ENCODE measurements around the gene TMEM214. TPM values are rescaled to one million over a fixed set of nuclear protein-coding genes. Genes with fewer than 3 reads are reported as not detected.

Gene TMEM214
- total and polyA plus RNA-seq, 2 experiments from 2014 or later, result 74.9 to 75.7 TPM

DNA sequence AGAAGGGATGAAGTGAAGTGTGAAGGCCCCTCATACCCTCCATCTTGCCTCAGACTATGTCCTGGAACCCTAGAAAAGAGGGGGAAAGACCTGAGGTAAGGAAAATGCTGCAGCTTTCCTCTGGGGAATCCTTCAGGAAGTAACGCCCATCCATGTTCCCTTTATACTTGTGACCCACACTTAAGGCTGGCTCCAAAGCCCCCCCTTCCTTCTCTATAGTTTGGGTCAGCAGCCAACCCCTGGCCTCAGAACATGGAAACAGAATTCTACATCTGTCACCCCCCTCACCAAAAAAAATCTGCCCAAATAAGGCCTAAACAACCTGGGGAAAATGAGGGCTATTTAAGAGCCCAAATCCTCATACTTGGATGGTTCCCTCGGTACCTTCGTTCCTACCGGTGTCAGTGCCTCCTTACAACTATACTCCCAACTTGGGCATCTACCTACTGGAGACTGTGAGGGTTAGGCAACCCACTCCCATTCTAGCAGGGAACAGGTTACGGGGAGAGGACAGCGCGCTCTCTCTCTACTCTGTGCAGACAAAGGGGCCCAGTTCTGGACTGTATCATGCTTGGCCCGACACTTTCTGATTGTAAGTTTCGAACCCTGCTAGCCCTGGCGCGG lies 38.0 kb downstream of the TMEM214 start:
- Histone ChIP-seq H3K4me3 (peak overlapping the region; percentile 91), H3K9ac (peak overlapping the region; percentile 96), H3K36me3 (ENCODE audit: low read depth) (peaks cover 14% of the 10 kb centered on the region), H3K27ac (peak overlapping the region; percentile 69), H3K9me2 (ENCODE audit: insufficient read depth) (no peaks in the 10 kb centered on the region), H3F3A (ENCODE audit: insufficient read depth) (peaks cover 18% of the 10 kb centered on the region), H3K4me1 (ENCODE audit: insufficient read depth) (peaks cover 21% of the 10 kb centered on the region), H3K27me3 (replicated peaks; ENCODE audit: insufficient read depth) (no peaks in the 10 kb centered on the region), H3K79me2 (ENCODE audit: insufficient read depth) (peaks cover 56% of the 10 kb centered on the region), H2AFZ (peak overlapping the region; percentile 73), H3K4me2 (ENCODE audit: unreplicated experiment) (peak overlapping the region; percentile 83), H3K9me3 (ENCODE audit: low read depth) (no peaks in the 10 kb centered on the region), H4K20me1 (ENCODE audit: insufficient read depth) (no peaks in the 10 kb centered on the region)
- 0 to 2% methylated on average over 11 of the region's 11 CpGs for WGBS, 2 experiments (ENCODE audit: low coverage in 1 of 2, low lambda C conversion rate in 2 of 2, missing lambda C conversion rate in 2 of 2)
- TF ChIP-seq EZH2 (IDR thresholded peaks at IDR 0.05; ENCODE audit: insufficient read depth, poor library complexity, severe bottlenecking) (no peak), EZH2phosphoT487 (IDR thresholded peaks at IDR 0.05; ENCODE audit: insufficient read depth, low read depth) (no peak)
- no peak for DNase-seq
- in situ Hi-C loops (cut with MboI), result no loop called here

DNA sequence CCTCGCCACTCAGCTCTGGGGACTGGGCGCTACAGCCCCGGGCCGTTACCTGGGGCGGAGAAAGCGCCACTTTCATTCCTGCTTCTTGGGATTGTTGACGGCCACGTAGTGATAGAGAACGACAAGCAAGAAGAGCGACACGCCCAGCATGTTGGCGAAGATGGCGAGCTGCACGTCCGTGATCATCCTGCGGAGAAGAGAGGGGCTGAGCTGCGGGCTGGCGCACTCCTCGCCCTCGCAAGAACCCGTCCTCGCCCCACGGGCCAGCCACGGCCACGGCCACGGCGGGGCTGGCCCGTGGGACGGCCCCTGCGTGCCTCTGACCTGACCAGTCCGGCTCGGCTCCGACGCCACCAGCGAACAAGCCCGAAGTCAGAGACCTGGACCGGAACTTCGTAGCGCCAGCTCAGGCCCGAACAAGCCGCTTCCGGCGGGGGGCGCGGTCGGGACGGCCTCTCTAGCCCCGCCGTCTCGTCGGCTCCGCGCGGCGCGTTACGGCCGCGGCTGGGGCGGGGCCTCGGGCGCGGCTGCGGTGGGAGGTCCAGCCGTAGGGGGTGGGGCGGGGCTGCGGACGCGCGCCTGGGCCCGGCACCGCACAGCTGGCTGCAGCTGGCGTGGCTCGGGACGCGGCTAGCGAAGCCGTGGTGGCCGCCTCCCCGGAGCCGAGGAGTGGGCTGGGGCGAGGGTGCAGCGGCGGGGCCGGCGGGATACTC lies 38.7 kb downstream of the TMEM214 start, which contains the start of gene OST4:
Gene OST4 (minus strand): TSS at position 378 of the 713 bp plus-strand sequence.
- Histone ChIP-seq H3K4me3 (peak within 1 kb of the TSS; percentile 91), H3K9me3 (ENCODE audit: low read depth) (no peaks in the 10 kb centered on the region), H4K20me1 (ENCODE audit: insufficient read depth) (no peaks in the 10 kb centered on the region), H3K27me3 (replicated peaks; ENCODE audit: insufficient read depth) (no peaks in the 10 kb centered on the region), H3K4me1 (ENCODE audit: insufficient read depth) (peaks cover 21% of the 10 kb centered on the region), H3K9me2 (ENCODE audit: insufficient read depth) (no peaks in the 10 kb centered on the region), H3F3A (ENCODE audit: insufficient read depth) (peaks cover 12% of the 10 kb centered on the region; the same call in 1 of the 2 replicates), H3K9ac (peak within 1 kb of the TSS; percentile 96), H3K79me2 (ENCODE audit: insufficient read depth) (peaks cover 50% of the 10 kb centered on the region), H2AFZ (peak within 1 kb of the TSS; percentile 79), H3K36me3 (ENCODE audit: low read depth) (peaks cover 13% of the 10 kb centered on the region), H3K4me2 (ENCODE audit: unreplicated experiment) (peak within 1 kb of the TSS; percentile 83), H3K27ac (peak within 1 kb of the TSS; percentile 69)
- in situ Hi-C loops (cut with MboI), result no loop called here
- TF ChIP-seq EZH2phosphoT487 (IDR thresholded peaks at IDR 0.05; ENCODE audit: insufficient read depth, low read depth) (no peak), EZH2 (IDR thresholded peaks at IDR 0.05; ENCODE audit: insufficient read depth, poor library complexity, severe bottlenecking) (no peak)
- peak; percentile 98 for DNase-seq
- 1% methylated on average over 48 to 77 of the region's 86 CpGs for WGBS, 2 experiments (ENCODE audit: low coverage in 1 of 2, low lambda C conversion rate in 2 of 2, missing lambda C conversion rate in 2 of 2)

DNA sequence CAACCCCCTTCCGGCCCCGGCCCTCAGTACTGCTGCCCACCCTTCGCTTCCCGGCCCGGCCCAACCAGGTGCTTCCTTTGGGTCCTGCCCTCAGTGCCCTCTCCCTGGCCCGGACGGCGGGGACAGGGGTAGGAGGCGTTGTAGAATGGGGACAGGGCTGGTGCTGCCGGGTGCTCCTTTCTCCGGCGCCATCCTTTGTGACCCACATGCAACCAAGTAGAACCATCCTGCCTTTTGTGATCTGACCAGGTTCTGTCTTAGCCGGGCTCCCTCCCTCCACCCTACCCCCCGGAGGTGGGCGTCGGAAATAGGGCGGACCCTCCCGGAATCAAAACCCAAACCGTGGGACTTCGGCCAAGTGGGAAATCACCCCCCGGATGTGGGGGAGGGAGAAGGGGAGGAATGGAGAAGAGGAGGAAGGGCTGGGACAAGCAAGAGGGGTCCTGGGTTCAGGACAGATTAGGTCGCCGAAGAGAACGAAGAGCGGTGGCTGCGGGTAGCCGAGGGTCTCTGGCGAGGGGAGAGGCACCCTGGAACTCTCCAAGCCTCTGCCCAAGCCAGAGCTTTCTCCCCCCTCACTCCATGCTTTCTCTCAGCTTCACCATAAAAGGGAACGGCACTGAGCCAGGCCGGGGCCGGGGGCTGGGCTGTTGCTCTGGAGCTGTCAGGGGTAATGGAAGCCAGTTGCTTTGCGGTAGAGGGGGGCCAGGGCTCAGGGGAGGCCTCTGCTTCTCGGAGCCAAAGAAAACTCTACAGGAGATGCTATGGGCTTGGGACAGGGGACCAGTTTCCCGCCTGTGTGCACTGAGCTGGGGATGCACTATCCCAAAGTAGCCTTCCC lies 39.4 kb downstream of the TMEM214 start:
- no peaks in the 10 kb centered on the region for H3K27me3 ChIP-seq (replicated peaks; ENCODE audit: insufficient read depth)
- no peaks in the 10 kb centered on the region for H3K9me3 ChIP-seq (ENCODE audit: low read depth)
- H4K20me1 ChIP-seq (ENCODE audit: insufficient read depth), result no peaks in the 10 kb centered on the region
- 14 to 22% methylated on average over 23 to 26 of the region's 34 CpGs for WGBS, 2 experiments (ENCODE audit: low coverage in 1 of 2, low lambda C conversion rate in 2 of 2, missing lambda C conversion rate in 2 of 2)
- TF ChIP-seq EZH2phosphoT487 (IDR thresholded peaks at IDR 0.05; ENCODE audit: insufficient read depth, low read depth), result no peak
- no peak for TF ChIP-seq EZH2 (IDR thresholded peaks at IDR 0.05; ENCODE audit: insufficient read depth, poor library complexity, severe bottlenecking)
- peak overlapping the region; percentile 91 for H3K4me3 ChIP-seq
- H3K9me2 ChIP-seq (ENCODE audit: insufficient read depth), result no peaks in the 10 kb centered on the region
- in situ Hi-C loops (cut with MboI), result no loop called here
- DNase-seq, result peak; percentile 36
- H3K4me1 ChIP-seq (ENCODE audit: insufficient read depth), result peaks cover 21% of the 10 kb centered on the region
- H3K27ac ChIP-seq, result no peak overlapping the region
- H2AFZ ChIP-seq, result peak overlapping the region; percentile 79
- H3K79me2 ChIP-seq (ENCODE audit: insufficient read depth), result peaks cover 42% of the 10 kb centered on the region
- peak overlapping the region; percentile 96 for H3K9ac ChIP-seq
- peak overlapping the region; percentile 79 for H3K4me2 ChIP-seq (ENCODE audit: unreplicated experiment)
- H3F3A ChIP-seq (ENCODE audit: insufficient read depth), result peaks cover 12% of the 10 kb centered on the region; the same call in 1 of the 2 replicates
- peaks cover 13% of the 10 kb centered on the region for H3K36me3 ChIP-seq (ENCODE audit: low read depth)

DNA sequence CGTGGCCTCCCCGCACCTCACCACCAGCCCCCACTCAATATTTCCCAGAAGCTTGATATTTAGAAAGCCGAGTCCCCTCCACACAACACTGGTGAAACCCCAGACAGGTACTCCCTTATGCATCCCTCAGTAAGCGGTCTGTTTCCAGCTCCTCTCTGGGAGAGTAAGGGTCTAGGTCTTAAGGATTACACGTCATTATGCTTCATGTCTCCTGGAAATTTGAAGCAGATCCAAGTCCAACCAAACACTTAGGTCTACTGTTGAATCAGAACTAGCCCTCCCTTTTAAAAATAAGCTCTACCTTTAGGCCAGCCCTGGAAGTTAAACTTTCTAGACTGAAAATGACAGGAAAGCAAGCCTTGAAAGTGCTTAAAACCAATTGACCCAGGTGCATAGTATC lies 40.2 kb downstream of the TMEM214 start:
- Histone ChIP-seq H3K9ac (no peak overlapping the region), H3K27ac (no peak overlapping the region), H3K4me1 (ENCODE audit: insufficient read depth) (peaks cover 21% of the 10 kb centered on the region), H3K4me3 (no peak overlapping the region), H3K9me2 (ENCODE audit: insufficient read depth) (no peaks in the 10 kb centered on the region), H2AFZ (no peak overlapping the region), H3K4me2 (ENCODE audit: unreplicated experiment) (no peak overlapping the region), H3K36me3 (ENCODE audit: low read depth) (peaks cover 13% of the 10 kb centered on the region), H3F3A (ENCODE audit: insufficient read depth) (peaks cover 5% of the 10 kb centered on the region; the same call in 1 of the 2 replicates), H3K79me2 (ENCODE audit: insufficient read depth) (peaks cover 35% of the 10 kb centered on the region), H3K9me3 (ENCODE audit: low read depth) (no peaks in the 10 kb centered on the region), H4K20me1 (ENCODE audit: insufficient read depth) (no peaks in the 10 kb centered on the region), H3K27me3 (replicated peaks; ENCODE audit: insufficient read depth) (no peaks in the 10 kb centered on the region)
- DNase-seq, result no peak
- in situ Hi-C loops (cut with MboI), result no loop called here
- WGBS, 2 experiments (ENCODE audit: low coverage in 1 of 2, low lambda C conversion rate in 2 of 2, missing lambda C conversion rate in 2 of 2), result 98 to 99% methylated on average over 5 of the region's 5 CpGs
- TF ChIP-seq EZH2 (IDR thresholded peaks at IDR 0.05; ENCODE audit: insufficient read depth, poor library complexity, severe bottlenecking) (no peak), EZH2phosphoT487 (IDR thresholded peaks at IDR 0.05; ENCODE audit: insufficient read depth, low read depth) (no peak)
